ENCODE data around the gene RANBP3.

GRCh38 chr19:5870986-5871394 is 107.0 kb downstream of the RANBP3 start:
- TF ChIP-seq CTCF (IDR thresholded peaks at IDR 0.05 in 4 of 5, conservative IDR thresholded peaks at IDR 0.05 in 1 of 5): no peak
- no peak for TF ChIP-seq POLR2A (IDR thresholded peaks at IDR 0.05)

Data from gastrocnemius medialis (tissue), 4 donors.